H1 (cell line): ENCODE data around the gene DNAJB13. TPM values are rescaled to one million over a fixed set of nuclear protein-coding genes. Genes with fewer than 3 reads are reported as not detected.

ENCODE experiments used
- CTCF ChIA-PET: fragments of 300-600 bp; sonication (Branson Sonifier 250); formaldehyde crosslinking; loops from one replicate; lab custom pipeline; 2021; ENCODE audit not compliant: partially characterized antibody; lab: Charles Lee
- POLR2A ChIA-PET: fragments of 300-600 bp; sonication (Branson Sonifier 250); formaldehyde crosslinking; loops from one replicate; lab custom pipeline; 2021; ENCODE audit warnings: inconsistent platforms; ENCODE audit not compliant: partially characterized antibody; lab: Charles Lee
- DNase-seq, 2 experiments: peaks; one replicate each; pipeline versions ENCODE4 v3.0.0 to v3.0.0-alpha.2; 2010 to 2022; ENCODE audit warnings: low spot score in 2 of 2, low read depth in 1 of 2, mixed read lengths in 1 of 2
- FAIRE-seq: peaks from 2 replicates; lab custom pipeline; 2011; peaks lifted over from hg19 to GRCh38; lab: Jason Lieb, UNC
- H2AFZ ChIP-seq: 2 replicates; pipeline ENCODE4 v1.8.1; 2012; ENCODE audit warnings: low read length, inconsistent platforms
- H2AK5ac ChIP-seq: 2 replicates; pipeline ENCODE4 v1.6.1; 2013; ENCODE audit warnings: low read depth, low read length
- H2BK120ac ChIP-seq: replicated peaks from 2 replicates; pipeline ENCODE3; 2013; ENCODE audit warnings: low read depth, low read length, inconsistent platforms
- H2BK12ac ChIP-seq: 2 replicates; pipeline ENCODE4 v1.6.1; 2013; ENCODE audit warnings: low read depth, low read length
- H2BK15ac ChIP-seq: 2 replicates; pipeline ENCODE4 v1.6.1; 2013; ENCODE audit warnings: low read length
- H2BK20ac ChIP-seq: 2 replicates; pipeline ENCODE4 v1.6.1; 2013; ENCODE audit warnings: low read length
- H2BK5ac ChIP-seq: 2 replicates; pipeline ENCODE4 v1.6.1; 2013; ENCODE audit warnings: low read depth, low read length
- H3K14ac ChIP-seq: 2 replicates; pipeline ENCODE4 v1.6.1; 2013; ENCODE audit warnings: inconsistent platforms; ENCODE audit not compliant: insufficient read length
- H3K18ac ChIP-seq: 2 replicates; pipeline ENCODE4 v1.6.1; 2013; ENCODE audit warnings: low read length; ENCODE audit errors: extremely low read depth
- H3K23ac ChIP-seq: 2 replicates; pipeline ENCODE4 v1.6.1; 2013; ENCODE audit warnings: inconsistent platforms; ENCODE audit not compliant: insufficient read length
- H3K23me2 ChIP-seq: 2 replicates; pipeline ENCODE4 v1.6.1; 2013; ENCODE audit warnings: low read depth, low read length
- H3K27ac ChIP-seq: 2 replicates; pipeline ENCODE4 v1.6.1; 2011; ENCODE audit warnings: low read depth, low read length, inconsistent platforms
- H3K27me3 ChIP-seq, 4 experiments: replicated peaks in 1 of 4; 1 replicate in 1 of 4; 2 replicates in 3 of 4; pipeline versions ENCODE4 v1.6.1 to v1.8.1; 2011 to 2013; ENCODE audit warnings: low read length in 3 of 4, mild to moderate bottlenecking in 3 of 4, inconsistent platforms in 2 of 4, mixed read lengths in 2 of 4, moderate library complexity in 1 of 4; ENCODE audit not compliant: control insufficient read depth in 3 of 4, insufficient read depth in 3 of 4; ENCODE audit errors: extremely low read depth in 1 of 4
- H3K36me3 ChIP-seq, 4 experiments: 2 replicates each; pipeline versions ENCODE4 v1.6.1 to v1.8.1; 2011 to 2013; ENCODE audit warnings: mild to moderate bottlenecking in 4 of 4, low read length in 3 of 4, moderate library complexity in 2 of 4, control low read depth in 1 of 4, inconsistent platforms in 1 of 4; ENCODE audit not compliant: insufficient read depth in 4 of 4, control insufficient read depth in 2 of 4
- H3K4ac ChIP-seq: replicated peaks from 2 replicates; pipeline ENCODE3; 2013; ENCODE audit warnings: low read length, low read depth, mixed read lengths, inconsistent platforms; ENCODE audit not compliant: insufficient read length
- H3K4me1 ChIP-seq, 4 experiments: replicated peaks in 1 of 4; 1 replicate in 1 of 4; 2 replicates in 3 of 4; pipeline versions ENCODE4 v1.6.1 to v1.8.1; 2011 to 2013; ENCODE audit warnings: low read length in 3 of 4, inconsistent platforms in 2 of 4, mixed read lengths in 1 of 4; ENCODE audit not compliant: insufficient read depth in 4 of 4, control insufficient read depth in 3 of 4
- H3K4me2 ChIP-seq, 2 experiments: 2 replicates each; pipeline versions ENCODE4 v1.6.1 to v1.8.1; 2011 to 2013; ENCODE audit warnings: low read depth in 2 of 2, low read length in 2 of 2, control low read depth in 1 of 2, inconsistent platforms in 1 of 2, mild to moderate bottlenecking in 1 of 2; ENCODE audit not compliant: insufficient read depth in 1 of 2
- H3K4me3 ChIP-seq, 4 experiments: fragments of 200-600, 300-600 bp in 1 of 4; sonication (generic), shearing (Covaris generic), sonication (Bioruptor Twin) in 1 of 4; 2 replicates each; pipeline versions ENCODE4 v1.5.1 to v1.8.1; 2011 to 2016; ENCODE audit warnings: low read length in 4 of 4, low read depth in 3 of 4, control low read depth in 2 of 4, inconsistent platforms in 2 of 4, mild to moderate bottlenecking in 2 of 4, mixed read lengths in 1 of 4, moderate library complexity in 1 of 4; ENCODE audit not compliant: insufficient read depth in 2 of 4; ENCODE audit errors: extremely low read depth in 1 of 4
- H3K56ac ChIP-seq: replicated peaks from 2 replicates; pipeline ENCODE3; 2013; ENCODE audit warnings: low read depth, mild to moderate bottlenecking, mixed read lengths, low read length, inconsistent platforms; ENCODE audit not compliant: insufficient read length
- H3K79me1 ChIP-seq: 2 replicates; pipeline ENCODE4 v1.6.1; 2013; ENCODE audit warnings: low read depth, low read length, control low read depth
- H3K79me2 ChIP-seq, 2 experiments: 2 replicates each; pipeline versions ENCODE4 v1.6.1 to v1.8.1; 2012 to 2013; ENCODE audit warnings: low read length in 2 of 2, mild to moderate bottlenecking in 2 of 2, inconsistent platforms in 1 of 2; ENCODE audit not compliant: insufficient read depth in 2 of 2, control insufficient read depth in 1 of 2
- H3K9ac ChIP-seq, 4 experiments: replicated peaks in 1 of 4; 1 replicate in 1 of 4; 2 replicates in 3 of 4; pipeline versions ENCODE4 v1.6.1 to v1.8.1; 2011 to 2013; ENCODE audit warnings: low read depth in 3 of 4, low read length in 3 of 4, control low read depth in 2 of 4, mild to moderate bottlenecking in 2 of 4, moderate library complexity in 2 of 4, inconsistent platforms in 1 of 4; ENCODE audit errors: extremely low read depth in 1 of 4
- H3K9me3 ChIP-seq, 2 experiments: 2 replicates each; pipeline versions ENCODE4 v1.6.1 to v1.8.1; 2012 to 2013; ENCODE audit warnings: mild to moderate bottlenecking in 2 of 2, moderate library complexity in 2 of 2, control low read depth in 1 of 2, inconsistent platforms in 1 of 2, low read depth in 1 of 2, low read length in 1 of 2, mixed read lengths in 1 of 2; ENCODE audit not compliant: insufficient read depth in 2 of 2
- H4K20me1 ChIP-seq, 2 experiments: replicated peaks in 1 of 2; 2 replicates each; pipeline versions ENCODE3 to v1.8.1; 2011 to 2013; ENCODE audit warnings: inconsistent platforms in 2 of 2, low read length in 2 of 2, mild to moderate bottlenecking in 1 of 2; ENCODE audit not compliant: insufficient read depth in 2 of 2, control insufficient read depth in 1 of 2
- H4K5ac ChIP-seq: 2 replicates; pipeline ENCODE4 v1.6.1; 2013; ENCODE audit warnings: low read length, low read depth, mixed read lengths, inconsistent platforms; ENCODE audit not compliant: insufficient read length
- H4K8ac ChIP-seq: 2 replicates; pipeline ENCODE4 v1.8.0; 2013; ENCODE audit warnings: mild to moderate bottlenecking, moderate library complexity, low read length, inconsistent platforms; ENCODE audit not compliant: insufficient read depth; ENCODE audit errors: extremely low read depth
- H4K91ac ChIP-seq: replicated peaks from 2 replicates; pipeline ENCODE3; 2013; ENCODE audit warnings: low read length, mixed read lengths, inconsistent platforms; ENCODE audit not compliant: insufficient read length
- BCL11A ChIP-seq, 2 experiments: IDR thresholded peaks; one replicate each; pipeline ENCODE4 v1.6.1; 2011; ENCODE audit warnings: low read depth in 2 of 2, low read length in 2 of 2, mild to moderate bottlenecking in 2 of 2
- CBX5 ChIP-seq: fragments of 300-800, 300-1000 bp; sonication (generic); IDR thresholded peaks from 2 replicates; pipeline ENCODE4 v1.7.1; 2016; ENCODE audit warnings: antibody characterized with exemption, low read length, low read depth
- CHD2 ChIP-seq: IDR thresholded peaks from 2 replicates; pipeline ENCODE4 v1.6.1; 2012; ENCODE audit warnings: low read length, improper control_type of control experiment
- CREB1 ChIP-seq: IDR thresholded peaks from 2 replicates; pipeline ENCODE4 v1.6.1; 2012; ENCODE audit warnings: inconsistent platforms
- CTBP2 ChIP-seq: IDR thresholded peaks from 2 replicates; pipeline ENCODE4 v1.7.0; 2011; ENCODE audit warnings: borderline replicate concordance, mild to moderate bottlenecking, moderate library complexity, mixed read lengths, low read length; ENCODE audit not compliant: insufficient read depth, insufficient read length
- CTCF ChIP-seq, 3 experiments: IDR thresholded peaks; 1 replicate in 2 of 3; 2 replicates in 1 of 3; pipeline versions ENCODE4 v1.5.1 to v1.6.1; 2011; ENCODE audit warnings: low read length in 3 of 3, mild to moderate bottlenecking in 3 of 3, inconsistent platforms in 2 of 3, low read depth in 1 of 3, moderate library complexity in 1 of 3; ENCODE audit not compliant: insufficient read depth in 1 of 3; ENCODE audit errors: control extremely low read depth in 1 of 3
- EP300 ChIP-seq, 2 experiments: IDR thresholded peaks; 1 replicate in 1 of 2; 2 replicates in 1 of 2; pipeline ENCODE4 v1.6.1; 2011 to 2012; ENCODE audit warnings: low read depth in 2 of 2, low read length in 2 of 2, mild to moderate bottlenecking in 2 of 2, borderline replicate concordance in 1 of 2, inconsistent platforms in 1 of 2, moderate library complexity in 1 of 2
- GTF2F1 ChIP-seq: IDR thresholded peaks from 2 replicates; pipeline ENCODE4 v1.6.1; 2012; ENCODE audit warnings: low read depth, low read length, improper control_type of control experiment, borderline replicate concordance
- SP1 ChIP-seq: IDR thresholded peaks from 2 replicates; pipeline ENCODE4 v1.6.1; 2011; ENCODE audit warnings: low read depth, low read length
- TAF1 ChIP-seq: IDR thresholded peaks from 2 replicates; pipeline ENCODE4 v1.6.1; 2011; ENCODE audit warnings: mild to moderate bottlenecking, low read depth, low read length
- USF2 ChIP-seq: IDR thresholded peaks from 2 replicates; pipeline ENCODE4 v1.6.1; 2011; ENCODE audit warnings: low read length, improper control_type of control experiment
- WGBS, 2 experiments: shearing (Covaris generic) in 1 of 2; methylation state at CpG; one replicate each; pipeline versions ENCODE4 v1.1.6 to v1.1.7; 2013 to 2015; ENCODE audit warnings: low lambda C conversion rate in 2 of 2, mixed read lengths in 2 of 2, inconsistent platforms in 1 of 2, low coverage in 1 of 2, missing lambda C conversion rate in 1 of 2; ENCODE audit not compliant: insufficient replicate concordance in 2 of 2, insufficient coverage in 1 of 2, insufficient read length in 1 of 2; ENCODE audit errors: extremely low coverage in 1 of 2, missing lambda C conversion rate in 1 of 2; 5-methylcytosine and 5-hydroxymethylcytosine counted together
- polyA plus RNA-seq, 7 experiments: library from polyadenylated mRNA; depleted of rRNA in 3 of 7; stranded (reverse) in 5 of 7; unstranded in 2 of 7; fragments of >200 nt in 5 of 7; fragments of 200-250 nt in 2 of 7; gene quantifications; 1 replicate in 5 of 7; 2 replicates in 1 of 7; 4 replicates in 1 of 7; pipeline versions ENCODE4 v1.2.1 to v1.2.3, GENCODE V29; 2011 to 2013; ENCODE audit warnings: missing spikeins in 2 of 7, mixed read lengths in 2 of 7
- total RNA-seq: library from RNA; stranded (reverse); fragmentation: NEBNext Ultra II Directional; extraction: Animal tissue kit (Norgen Biotek cat#: 25700); gene quantifications from 2 replicates; pipeline ENCODE4 v1.2.1, GENCODE V29; 2021

The DNAJB13 gene
- total and polyA plus RNA-seq, 2 of the 8 experiments (the other 6 are each of a cell fraction or from before 2014, with no cell fraction given), result 0.27 TPM; not detected in 1

- 85% methylated on average over 6 of the region's 6 CpGs; no CpG with 5 or more reads in 1 of the 2 experiments for WGBS, 2 experiments
- no peak overlapping the region for H2BK15ac ChIP-seq
- TF ChIP-seq SP1 (no peak), USF2 (no peak), CHD2 (no peak), CREB1 (no peak), CTCF (IDR thresholded peaks at IDR 0.05; ENCODE audit: control extremely low read depth in 1 of 3, insufficient read depth in 1 of 3, low read depth in 1 of 3, low read length in 3 of 3) (no peak), EP300 (IDR thresholded peaks at IDR 0.05; ENCODE audit: borderline replicate concordance in 1 of 2, low read depth in 2 of 2, low read length in 2 of 2) (no peak), CBX5 (no peak), BCL11A (IDR thresholded peaks at IDR 0.05; ENCODE audit: low read depth in 2 of 2, low read length in 2 of 2) (no peak), GTF2F1 (no peak), CTBP2 (no peak), TAF1 (no peak)
Observed at GRCh38 chr11:73944085-73944484, 6.7 kb upstream of the DNAJB13 start.

More at GRCh38 chr11:73944085-73944484, 6.7 kb upstream of the DNAJB13 start:
- Histone ChIP-seq H3K9ac (no peak overlapping the region), H2AK5ac (no peak overlapping the region), H3K4me1 (no peaks in the 10 kb centered on the region), H3K9me3 (peaks cover 23 to 28% of the 10 kb centered on the region in 2 experiments), H2BK5ac (no peak overlapping the region), H2BK20ac (no peak overlapping the region), H2BK120ac (no peak overlapping the region), H4K5ac (no peak overlapping the region), H3K79me1 (no peaks in the 10 kb centered on the region), H3K79me2 (no peaks in the 10 kb centered on the region), H3K4me3 (no peak overlapping the region), H3K27me3 (no peaks in the 10 kb centered on the region), H3K4ac (no peak overlapping the region), H3K23me2 (no peaks in the 10 kb centered on the region), H2BK12ac (no peak overlapping the region), H3K36me3 (no peaks in the 10 kb centered on the region; a peak in 1 of 8 replicates), H3K18ac (no peak overlapping the region), H4K91ac (no peak overlapping the region), H3K23ac (no peak overlapping the region), H4K20me1 (no peaks in the 10 kb centered on the region), H3K27ac (no peak overlapping the region), H2AFZ (no peak overlapping the region), H3K4me2 (no peak overlapping the region), H4K8ac (no peak overlapping the region), H3K56ac (no peak overlapping the region), H3K14ac (no peak overlapping the region)
- ChIA-PET POLR2A (no interaction called here), CTCF (no interaction called here)
- DNase-seq, result no peak
- FAIRE-seq, result no peak
